SIG-M5 treated with dmso at 0.1 percent for 504 hours (cell line): Measurements from ENCODE around the gene RAB11FIP3.

Experiments
- DNase-seq: peaks from one replicate; lab custom pipeline; 2025; ENCODE audit not compliant: unreplicated experiment; lab: John Stamatoyannopoulos, UW

The RAB11FIP3 gene

DNA sequence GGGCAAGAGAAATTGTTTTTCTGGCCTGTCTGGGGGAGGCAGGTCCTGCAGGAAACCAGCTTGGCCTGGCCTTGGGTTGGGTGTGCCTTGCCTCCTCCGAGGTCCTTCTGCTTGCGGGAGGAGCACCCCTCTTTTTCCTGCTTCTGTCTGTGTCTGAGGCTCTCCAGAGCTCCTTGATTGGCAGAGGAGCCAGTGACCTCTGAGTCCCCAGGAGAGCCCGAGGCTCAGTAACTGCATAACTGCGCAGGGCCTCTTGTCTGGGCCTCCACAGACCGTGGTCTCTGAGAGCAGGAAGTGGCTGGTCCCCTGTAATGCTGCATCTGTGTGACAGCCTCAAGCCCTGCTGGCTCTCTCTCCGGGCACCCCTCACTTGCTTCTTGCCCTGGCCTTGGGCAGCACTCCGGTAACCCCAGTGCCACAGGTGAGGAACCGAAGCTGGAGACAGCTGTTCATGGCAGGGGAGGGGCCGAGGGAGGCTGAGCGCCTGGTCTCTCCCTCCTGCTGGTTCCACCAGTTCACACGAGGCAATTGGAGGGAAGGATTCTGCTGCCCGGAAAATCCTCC is 103.6 kb downstream of the RAB11FIP3 start:
- DNase-seq = peak; percentile 49

GRCh38 chr16:530111-530817 is 104.8 kb downstream of the RAB11FIP3 start:
- no peak for DNase-seq

- DNase-seq = no peak
Measured at GRCh38 chr16:531494-532125, 106.2 kb downstream of the RAB11FIP3 start.

- no peak for DNase-seq
Measured at GRCh38 chr16:533391-534123, 108.1 kb downstream of the RAB11FIP3 start.

DNA sequence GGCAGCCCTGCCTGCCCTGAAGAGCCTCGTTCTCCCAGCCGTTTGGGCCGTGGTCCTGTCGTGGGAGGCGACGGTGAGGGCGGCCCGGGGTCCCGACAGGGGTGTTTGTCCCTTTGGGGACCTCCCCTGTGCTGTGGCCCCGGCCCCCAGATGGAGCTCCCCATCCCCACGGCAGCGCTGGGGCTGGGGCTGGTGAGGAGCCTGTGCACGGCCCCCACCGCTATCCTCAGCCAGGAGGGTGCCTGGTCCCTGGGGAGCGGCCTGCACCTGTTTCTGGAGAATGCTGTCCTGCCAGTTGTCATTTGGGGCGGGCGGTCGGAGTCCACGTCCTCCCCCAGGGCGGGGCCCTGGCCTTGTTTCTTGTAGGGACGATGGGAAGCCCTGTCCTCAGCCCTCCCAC is 108.7 kb downstream of the RAB11FIP3 start:
- DNase-seq = no peak

- DNase-seq = no peak
Measured at GRCh38 chr16:534856-535445, 109.5 kb downstream of the RAB11FIP3 start.

GRCh38 chr16:535446-536405 is 110.3 kb downstream of the RAB11FIP3 start:
- DNase-seq = peak; percentile 19

- DNase-seq = no peak
Measured at GRCh38 chr16:536746-537145, 111.3 kb downstream of the RAB11FIP3 start.

DNA sequence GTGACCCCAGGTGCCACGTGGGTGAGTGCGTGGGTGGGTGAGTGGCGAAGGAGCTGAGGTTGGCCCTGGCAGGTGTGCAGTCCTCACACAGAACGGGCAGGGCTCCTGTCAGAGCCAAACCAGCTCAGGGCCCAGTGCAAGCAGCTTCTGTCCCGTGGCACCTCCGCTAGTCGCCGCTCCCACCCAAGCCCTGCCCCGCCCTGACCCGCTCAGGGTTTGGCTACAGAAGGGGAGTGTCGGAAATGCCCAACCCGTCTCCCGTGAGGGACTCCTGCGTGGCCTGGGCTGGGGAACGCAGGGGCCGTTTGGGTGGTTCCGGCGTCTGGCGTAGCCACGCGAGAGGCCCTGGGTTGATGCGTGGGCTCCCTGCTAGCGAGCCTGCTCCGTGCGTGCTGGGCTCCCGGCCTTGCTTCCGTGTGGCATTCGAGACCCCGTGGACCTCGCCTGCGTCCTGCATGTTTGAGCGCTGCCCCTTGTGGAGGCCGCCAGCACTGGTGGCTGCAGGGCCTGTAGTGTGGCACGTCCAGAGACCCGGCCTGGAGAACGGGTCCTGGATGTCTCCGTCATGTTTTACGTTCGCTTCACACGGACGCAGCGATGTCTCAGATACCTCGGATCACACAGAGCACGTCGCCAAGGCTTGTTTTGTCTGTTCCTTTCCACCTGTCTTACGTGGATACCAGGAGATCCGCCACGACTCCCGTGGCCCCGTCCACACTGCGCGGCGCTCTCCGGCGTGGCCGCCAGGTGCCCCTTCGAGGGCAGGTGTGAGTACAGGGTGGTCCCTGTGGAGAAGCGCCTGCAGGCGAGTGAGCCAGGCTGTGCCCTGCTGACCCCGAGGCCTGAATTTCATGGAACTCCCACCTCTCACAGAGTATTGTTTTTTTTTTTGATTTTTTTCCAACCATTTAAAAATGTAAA is 112.2 kb downstream of the RAB11FIP3 start:
- DNase-seq = no peak

DNA sequence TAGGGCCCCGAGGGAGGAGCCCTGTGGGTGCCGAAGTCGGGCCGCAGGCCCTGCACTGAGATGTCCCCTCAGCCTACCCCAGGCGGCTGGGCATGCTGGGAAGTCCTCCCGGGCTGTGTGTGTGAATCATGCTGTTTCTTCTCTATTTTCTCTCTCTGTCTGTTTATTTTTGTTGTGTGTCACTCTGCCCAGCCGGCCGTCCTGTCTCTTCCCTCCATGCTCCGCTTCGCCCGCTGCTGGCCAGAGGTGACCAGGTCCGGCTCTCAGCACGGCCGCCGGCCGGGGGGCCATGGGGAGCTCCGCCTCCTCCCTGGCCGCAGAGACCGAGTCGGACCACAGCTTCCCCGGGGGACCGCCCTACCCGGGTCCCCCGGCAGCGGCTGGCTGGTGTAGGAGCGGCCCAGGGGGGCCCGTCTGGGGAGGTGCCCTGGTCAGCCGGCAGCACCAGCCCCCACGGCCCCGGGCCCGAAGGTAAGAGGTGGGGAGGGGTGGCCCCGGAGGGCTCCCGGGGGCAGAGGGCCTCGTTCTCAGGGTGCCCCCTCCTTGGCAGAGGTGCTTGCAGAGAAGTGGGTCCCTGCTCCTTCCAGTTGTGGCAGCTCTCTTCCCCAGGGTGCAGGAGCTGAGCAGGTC is 114.6 kb downstream of the RAB11FIP3 start:
- no peak for DNase-seq

GRCh38 chr16:540645-541340 is 115.3 kb downstream of the RAB11FIP3 start:
- no peak for DNase-seq

GRCh38 chr16:543301-544164 is 118.1 kb downstream of the RAB11FIP3 start:
- no peak for DNase-seq

GRCh38 chr16:544517-544916 is 119.1 kb downstream of the RAB11FIP3 start:
- no peak for DNase-seq

- DNase-seq = no peak
Measured at GRCh38 chr16:546909-547770, 121.7 kb downstream of the RAB11FIP3 start.

GRCh38 chr16:548586-548985 is 123.1 kb downstream of the RAB11FIP3 start:
- no peak for DNase-seq

DNA sequence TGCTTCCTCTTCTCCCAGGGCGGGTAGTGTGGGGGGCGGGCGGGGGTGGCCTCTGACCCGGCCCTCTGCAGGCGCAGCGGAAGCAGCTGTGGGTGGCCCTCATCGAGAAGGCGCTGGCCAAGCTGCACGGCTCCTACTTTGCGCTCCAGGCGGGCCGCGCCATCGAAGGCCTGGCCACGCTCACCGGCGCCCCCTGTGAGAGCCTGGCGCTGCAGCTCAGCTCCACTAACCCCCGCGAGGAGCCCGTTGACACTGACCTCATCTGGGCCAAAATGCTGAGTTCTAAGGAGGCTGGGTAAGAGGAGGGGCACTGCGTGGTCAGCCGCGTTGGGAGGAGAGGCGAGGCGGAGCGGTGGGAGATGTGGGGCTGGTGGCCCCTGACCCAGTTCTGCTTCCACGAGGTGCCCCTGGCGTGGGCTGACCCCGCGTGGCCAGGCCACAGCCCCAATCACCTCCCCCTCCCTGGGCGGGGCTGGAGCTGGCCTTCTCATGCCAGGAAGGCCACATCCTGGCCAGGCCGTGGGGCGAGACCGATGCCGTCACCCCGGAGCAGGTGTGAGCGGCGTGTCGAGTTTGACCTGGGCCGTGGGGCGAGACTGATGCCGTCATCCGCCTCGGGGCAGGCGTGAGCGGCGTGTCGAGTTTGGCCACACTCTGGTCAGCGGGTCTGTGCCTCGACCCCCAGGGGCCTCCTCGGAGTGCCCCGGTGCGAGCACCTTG is 124.3 kb downstream of the RAB11FIP3 start:
- DNase-seq = no peak
